CD4-positive, alpha-beta T cell treated with Interleukin-17A for 1 hour (primary cell): ENCODE measurements around the gene KLC1.
"Not testable (repeated sequence)": the region's sequence is repeated elsewhere in the genome, so short reads cannot be mapped to it uniquely, and the experiment has no call there.

Source experiments
- DNase-seq: peaks from one replicate; pipeline ENCODE4 v3.0.0-alpha.2; 2020

Gene KLC1

DNA sequence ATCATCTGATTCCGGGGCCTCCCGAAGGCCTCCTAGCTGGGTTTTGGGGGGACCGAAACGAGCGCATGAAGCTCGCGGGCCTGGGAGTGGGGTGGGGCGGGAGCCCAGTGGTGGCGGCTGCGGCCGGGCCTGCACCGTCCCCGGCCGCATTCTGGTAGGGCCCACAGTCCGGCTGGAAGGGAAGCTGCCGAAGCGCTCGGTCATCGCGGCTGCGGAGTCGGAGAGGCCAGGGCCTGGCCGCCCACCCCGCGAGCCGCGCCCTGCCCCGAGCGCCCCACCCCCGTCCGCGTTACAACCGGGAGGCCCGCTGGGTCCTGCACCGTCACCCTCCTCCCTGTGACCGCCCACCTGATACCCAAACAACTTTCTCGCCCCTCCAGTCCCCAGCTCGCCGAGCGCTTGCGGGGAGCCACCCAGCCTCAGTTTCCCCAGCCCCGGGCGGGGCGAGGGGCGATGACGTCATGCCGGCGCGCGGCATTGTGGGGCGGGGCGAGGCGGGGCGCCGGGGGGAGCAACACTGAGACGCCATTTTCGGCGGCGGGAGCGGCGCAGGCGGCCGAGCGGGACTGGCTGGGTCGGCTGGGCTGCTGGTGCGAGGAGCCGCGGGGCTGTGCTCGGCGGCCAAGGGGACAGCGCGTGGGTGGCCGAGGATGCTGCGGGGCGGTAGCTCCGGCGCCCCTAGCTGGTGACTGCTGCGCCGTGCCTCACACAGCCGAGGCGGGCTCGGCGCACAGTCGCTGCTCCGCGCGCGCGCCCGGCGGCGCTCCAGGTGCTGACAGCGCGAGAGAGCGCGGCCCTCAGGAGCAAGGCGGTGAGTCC, at the start of gene KLC1:
KLC1 (plus strand) TSS at position 528 of the 819 bp plus-strand sequence. CDS start 25,354 bp downstream, outside the sequence.
- DNase-seq, result peak; percentile 82

- no peak for DNase-seq
Observed at GRCh38 chr14:103581206-103581605, 47.8 kb upstream of the KLC1 start.

GRCh38 chr14:103581954-103582703, 46.9 kb upstream of the KLC1 start:
- DNase-seq, result no peak

GRCh38 chr14:103584326-103584915, 44.6 kb upstream of the KLC1 start:
- DNase-seq, result no peak

- peak; percentile 13 for DNase-seq
Observed at GRCh38 chr14:103593577-103593976, 35.4 kb upstream of the KLC1 start.

DNA sequence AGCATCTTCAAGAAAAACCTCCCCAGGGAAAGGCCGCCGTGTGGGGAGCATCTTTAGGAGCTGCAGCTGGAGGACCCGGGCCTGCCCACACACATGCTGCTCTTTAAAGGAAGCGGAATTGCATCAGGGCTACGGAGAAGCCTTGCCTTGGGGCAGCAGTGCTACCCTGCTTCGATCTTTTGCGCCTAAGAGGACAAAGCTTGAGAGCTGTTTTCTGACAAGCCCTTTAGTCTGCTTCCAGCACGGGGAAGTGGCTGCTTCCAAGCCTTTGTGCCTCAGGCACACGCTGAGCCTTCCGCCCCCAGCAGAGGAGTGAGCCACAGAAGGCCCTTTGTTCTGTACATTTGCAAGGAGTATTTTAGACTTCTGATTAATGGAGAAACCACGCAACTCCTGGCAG, 34.7 kb upstream of the KLC1 start:
- DNase-seq, result no peak

GRCh38 chr14:103597623-103598377, 31.2 kb upstream of the KLC1 start:
- DNase-seq, result no peak

DNA sequence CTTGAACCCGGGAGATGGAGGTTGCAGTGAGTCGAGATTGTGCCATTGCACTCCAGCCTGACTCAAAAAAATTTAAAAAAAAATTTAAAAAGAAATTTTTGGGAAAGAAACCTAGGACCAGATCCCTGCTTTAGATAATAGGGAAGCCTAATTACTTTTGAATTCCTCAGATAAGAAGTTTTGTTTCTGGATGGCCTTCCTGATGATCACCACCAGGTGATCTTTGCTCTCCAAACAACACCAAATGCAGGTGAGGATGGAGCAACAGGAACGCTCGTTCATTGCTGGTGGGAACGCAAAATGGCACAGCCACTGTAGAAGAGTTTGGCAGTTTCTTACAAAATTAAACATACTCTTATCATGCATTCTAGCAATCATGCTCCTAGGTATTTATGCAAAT, 28.5 kb upstream of the KLC1 start:
- DNase-seq, result no peak

DNA sequence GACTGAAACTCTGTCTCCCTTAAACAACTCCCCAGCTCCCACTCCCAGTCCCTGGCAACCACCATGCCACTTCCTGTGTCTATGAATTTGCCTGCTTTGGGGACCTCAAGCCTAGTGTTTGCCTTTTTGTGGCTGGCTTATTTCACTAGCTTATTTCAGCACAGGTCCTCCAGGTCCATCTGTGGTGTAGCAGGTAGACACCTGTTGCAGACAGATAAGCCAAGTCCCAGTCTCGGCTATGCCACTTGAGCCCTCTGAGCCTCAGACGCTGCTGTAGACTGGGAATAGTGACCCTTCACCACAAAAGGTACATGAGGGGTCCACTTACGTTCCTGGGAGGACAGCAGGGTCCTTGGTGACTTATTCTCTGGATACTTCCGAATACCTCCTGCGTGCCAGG, 24.4 kb upstream of the KLC1 start:
- no peak for DNase-seq

DNA sequence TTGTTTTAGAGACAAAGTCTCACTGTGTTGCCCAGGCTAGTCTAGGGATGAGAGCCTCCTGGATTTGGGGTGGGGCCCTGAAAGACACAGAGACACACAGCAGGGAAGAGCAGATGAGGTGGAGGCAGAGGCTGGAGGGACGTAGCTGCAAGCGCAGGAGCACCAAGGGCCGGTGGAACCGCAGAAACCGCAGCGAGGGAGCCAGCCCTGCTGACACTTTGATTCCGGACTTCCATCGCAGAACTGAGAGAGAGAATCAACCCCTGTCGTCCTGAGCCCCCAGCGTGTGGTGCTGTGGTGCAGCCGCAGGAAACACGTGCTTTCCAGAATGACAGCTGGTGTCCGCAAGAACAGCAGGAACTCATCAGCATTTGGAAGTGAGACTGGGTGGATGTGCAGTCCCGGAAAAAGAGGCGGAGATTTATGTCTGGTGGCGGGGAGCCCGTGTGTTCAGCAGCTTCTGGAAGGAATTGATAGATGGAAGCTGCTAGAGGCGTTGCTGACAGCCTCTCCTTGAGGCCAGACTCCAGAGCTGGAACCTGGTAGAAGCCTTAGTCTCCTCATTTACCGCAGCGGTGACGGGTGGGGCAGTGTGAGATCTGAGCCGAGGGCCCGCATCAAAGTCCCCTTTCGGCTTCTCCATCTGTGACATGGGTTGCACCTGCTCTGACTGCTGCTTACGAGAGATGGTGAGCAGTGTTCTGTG, 21.9 kb upstream of the KLC1 start:
- peak; percentile 64 for DNase-seq

GRCh38 chr14:103607822-103608221, 21.2 kb upstream of the KLC1 start:
- DNase-seq, result no peak

GRCh38 chr14:103609081-103609480, 19.9 kb upstream of the KLC1 start:
- not testable (repeated sequence) for DNase-seq

GRCh38 chr14:103611215-103611614, 17.8 kb upstream of the KLC1 start:
- DNase-seq, result no peak

DNA sequence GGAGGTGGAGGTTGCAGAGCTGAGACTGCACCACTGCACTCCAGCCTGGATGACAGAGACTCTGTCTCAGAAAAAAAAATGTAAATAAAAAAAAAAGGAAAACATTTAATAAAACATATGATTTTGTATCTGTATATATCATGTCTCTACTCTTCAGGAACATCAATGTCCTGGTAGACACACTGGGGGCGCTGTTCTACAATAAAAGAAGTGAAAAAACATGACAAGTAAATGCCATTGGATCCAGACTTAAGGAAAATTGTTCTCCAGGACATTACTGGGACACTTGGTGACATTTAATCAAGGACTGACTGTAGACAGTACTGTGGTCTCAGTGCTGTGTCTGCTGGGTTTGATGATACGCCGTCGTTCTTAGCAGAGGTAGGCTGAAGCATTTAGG, 15.5 kb upstream of the KLC1 start:
- DNase-seq, result no peak

- DNase-seq, result no peak
Observed at GRCh38 chr14:103616635-103617300, 12.2 kb upstream of the KLC1 start.

GRCh38 chr14:103619057-103619456, 10.0 kb upstream of the KLC1 start:
- no peak for DNase-seq

DNA sequence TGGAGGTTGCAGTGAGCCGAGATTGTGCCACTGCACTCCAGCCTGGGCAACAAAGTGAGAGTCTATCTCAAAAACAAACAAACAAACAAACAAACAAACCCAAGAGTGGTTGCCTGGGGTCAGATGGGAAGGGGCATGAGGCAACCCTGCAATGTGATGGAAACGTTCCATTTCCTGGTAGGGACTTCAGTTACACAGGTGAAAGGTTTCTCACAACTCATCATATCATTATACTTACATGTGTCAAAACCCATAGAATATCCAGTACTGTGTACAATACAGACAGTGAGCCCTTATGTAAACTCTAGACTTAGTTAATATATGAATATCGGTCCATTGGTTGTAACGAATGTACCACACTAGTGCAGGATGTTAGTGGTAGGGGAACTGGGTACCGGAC, 7.2 kb upstream of the KLC1 start:
- DNase-seq, result no peak

DNA sequence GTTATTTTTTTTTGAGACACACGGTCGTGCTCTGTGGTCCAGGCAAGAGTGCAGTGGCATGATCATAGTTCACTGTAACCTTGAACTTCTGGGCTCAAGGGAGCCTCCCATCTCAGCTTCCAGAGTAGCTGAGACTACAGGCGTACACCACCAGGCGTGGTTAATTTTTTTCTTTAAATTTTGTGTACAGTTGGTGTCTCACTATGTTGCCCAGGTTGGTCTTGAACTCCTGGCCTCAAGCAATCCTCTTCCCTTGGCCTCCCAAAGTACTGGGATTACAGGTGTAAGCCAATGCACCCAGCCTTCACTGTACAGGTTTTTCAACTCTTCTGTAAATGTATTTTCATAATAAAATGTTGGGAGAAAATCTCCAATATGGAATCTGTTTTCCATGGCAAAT, 5.7 kb upstream of the KLC1 start:
- DNase-seq, result no peak

DNA sequence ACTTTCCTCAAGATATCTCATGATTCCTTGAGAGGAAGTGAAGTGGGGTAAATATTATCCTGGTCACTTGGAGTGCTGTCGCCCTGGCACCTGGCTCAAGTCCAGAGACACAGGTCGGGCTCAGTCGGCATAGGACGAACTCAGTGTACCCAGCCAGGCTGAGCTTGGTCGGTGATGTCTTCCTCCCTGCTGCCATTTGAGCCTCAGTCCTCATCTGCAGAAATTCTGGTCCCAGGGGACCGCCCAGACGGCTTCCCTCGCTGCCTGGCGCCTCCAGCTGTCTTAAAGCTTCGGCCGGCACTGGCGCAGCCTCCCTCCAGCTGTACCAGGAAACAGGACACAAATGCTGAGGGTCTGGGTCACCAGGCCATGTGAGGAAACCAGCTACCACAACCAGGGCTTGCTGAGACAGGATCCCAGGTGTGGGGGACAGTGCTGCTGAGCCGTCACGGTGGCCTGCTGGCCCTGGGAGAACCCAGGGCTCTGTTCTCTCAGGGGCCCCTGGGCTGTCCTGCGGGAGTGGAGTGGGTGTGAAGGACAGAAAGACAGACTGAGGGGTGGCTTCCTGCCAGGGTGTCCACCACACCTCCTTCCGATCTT, 5.0 kb upstream of the KLC1 start:
- no peak for DNase-seq

DNA sequence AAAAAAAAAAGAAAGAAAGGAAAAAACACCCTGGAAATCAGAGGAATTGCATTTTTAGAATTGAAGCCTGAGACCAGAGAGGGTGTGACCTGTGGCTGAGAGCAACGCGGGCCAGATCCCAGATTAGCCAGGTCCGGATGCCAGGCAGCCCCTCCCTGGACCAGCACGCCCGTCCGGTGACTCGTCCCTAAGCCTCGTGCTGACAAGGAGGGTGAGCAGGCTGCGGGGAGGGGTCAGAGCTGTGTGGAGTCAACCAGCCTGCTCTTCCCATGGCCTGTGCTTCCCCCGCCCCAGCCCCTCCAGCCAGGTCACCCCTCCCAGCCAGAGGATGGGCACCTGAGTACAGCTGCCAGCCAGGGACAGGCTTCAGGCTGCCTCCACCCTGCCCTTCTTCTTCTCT, 4.2 kb upstream of the KLC1 start:
- DNase-seq, result peak; percentile 25

GRCh38 chr14:103625356-103626095, 3.5 kb upstream of the KLC1 start:
- DNase-seq, result peak; percentile 62
